K562 (cell line): ENCODE results near the gene DPM2.

ENCODE experiments used
- ASH1L ChIP-seq: fragments of 450-650 bp; IDR thresholded peaks from 2 replicates; pipeline ENCODE4 v1.6.1; 2018; ENCODE audit warnings: borderline replicate concordance, mild to moderate bottlenecking, low read depth; ENCODE audit not compliant: partially characterized antibody
- CBFB ChIP-seq: sonication (generic); formaldehyde crosslinking; IDR thresholded peaks from 2 replicates; pipeline ENCODE4 v1.4.0; 2020; ENCODE audit warnings: mild to moderate bottlenecking, missing genetic modification reagents
- CSDE1 ChIP-seq, 2 experiments: fragments of 450-650 bp; IDR thresholded peaks; 2 replicates each; pipeline ENCODE4 v1.6.1; 2016; ENCODE audit warnings: mild to moderate bottlenecking in 1 of 2
- CTCF ChIP-seq, 3 experiments: IDR thresholded peaks in 2 of 3; conservative IDR thresholded peaks in 1 of 3; 2 replicates each; pipeline ENCODE4 v1.5.1; 2011 to 2012; ENCODE audit warnings: low read length in 3 of 3, mild to moderate bottlenecking in 3 of 3, control low read depth in 2 of 3, improper control_type of control experiment in 1 of 3, inconsistent platforms in 1 of 3, low read depth in 1 of 3, mixed read lengths in 1 of 3, moderate library complexity in 1 of 3; ENCODE audit not compliant: insufficient read depth in 2 of 3
- EGR1 ChIP-seq: fragments of 450-650 bp; conservative IDR thresholded peaks from 2 replicates; pipeline ENCODE4 v1.6.1; 2017; ENCODE audit warnings: mild to moderate bottlenecking
- FOSL1 ChIP-seq: fragments of 200-800 bp; sonication (Bioruptor generic); conservative IDR thresholded peaks from 2 replicates; pipeline ENCODE4 v1.6.1; 2016; ENCODE audit warnings: missing genetic modification characterization, missing compliant biosample characterization
- MYNN ChIP-seq, 2 experiments: sonication (generic); formaldehyde crosslinking in 1 of 2; IDR thresholded peaks; 2 replicates each; pipeline versions ENCODE4 v1.5.0 to v1.6.1; 2016 to 2020; ENCODE audit warnings: antibody characterized with exemption in 1 of 2, missing genetic modification reagents in 1 of 2
- SETDB1 ChIP-seq: IDR thresholded peaks from one replicate; pipeline ENCODE4 v1.6.1; 2012; ENCODE audit warnings: low read length, control low read depth, inconsistent platforms
- ZBTB1 ChIP-seq: sonication (generic); formaldehyde crosslinking; IDR thresholded peaks from 2 replicates; pipeline ENCODE4 v1.8.1; 2023; ENCODE audit warnings: missing genetic modification reagents, low read depth, mild to moderate bottlenecking, borderline replicate concordance
- ZBTB26 ChIP-seq: fragments of 450-650 bp; formaldehyde crosslinking; IDR thresholded peaks from 2 replicates; pipeline ENCODE4 v1.4.0; 2022; ENCODE audit warnings: missing genetic modification characterization

GRCh38 chr9:127949827-127950512, 12.3 kb upstream of the DPM2 start:
- TF ChIP-seq CSDE1 (IDR thresholded peaks at IDR 0.05) (no peak), EGR1 (no peak), ZBTB26 (CRISPR knock-in tag) (no peak), FOSL1 (tag) (no peak), MYNN (IDR thresholded peaks at IDR 0.05) (no peak), MYNN (CRISPR knock-in tag; IDR thresholded peaks at IDR 0.05) (no peak), CTCF (IDR thresholded peaks at IDR 0.05 in 2 of 3, conservative IDR thresholded peaks at IDR 0.05 in 1 of 3; ENCODE audit: insufficient read depth in 2 of 3, low read depth in 1 of 3, low read length in 3 of 3) (no peak), CBFB (CRISPR knock-in tag) (no peak), SETDB1 (no peak), ASH1L (no peak), ZBTB1 (no peak)
